ENCODE measurements around the gene KRTAP4-7.
"Not testable (repeated sequence)": the region's sequence is repeated elsewhere in the genome, so short reads cannot be mapped to it uniquely, and the experiment has no call there.

The KRTAP4-7 gene

DNA sequence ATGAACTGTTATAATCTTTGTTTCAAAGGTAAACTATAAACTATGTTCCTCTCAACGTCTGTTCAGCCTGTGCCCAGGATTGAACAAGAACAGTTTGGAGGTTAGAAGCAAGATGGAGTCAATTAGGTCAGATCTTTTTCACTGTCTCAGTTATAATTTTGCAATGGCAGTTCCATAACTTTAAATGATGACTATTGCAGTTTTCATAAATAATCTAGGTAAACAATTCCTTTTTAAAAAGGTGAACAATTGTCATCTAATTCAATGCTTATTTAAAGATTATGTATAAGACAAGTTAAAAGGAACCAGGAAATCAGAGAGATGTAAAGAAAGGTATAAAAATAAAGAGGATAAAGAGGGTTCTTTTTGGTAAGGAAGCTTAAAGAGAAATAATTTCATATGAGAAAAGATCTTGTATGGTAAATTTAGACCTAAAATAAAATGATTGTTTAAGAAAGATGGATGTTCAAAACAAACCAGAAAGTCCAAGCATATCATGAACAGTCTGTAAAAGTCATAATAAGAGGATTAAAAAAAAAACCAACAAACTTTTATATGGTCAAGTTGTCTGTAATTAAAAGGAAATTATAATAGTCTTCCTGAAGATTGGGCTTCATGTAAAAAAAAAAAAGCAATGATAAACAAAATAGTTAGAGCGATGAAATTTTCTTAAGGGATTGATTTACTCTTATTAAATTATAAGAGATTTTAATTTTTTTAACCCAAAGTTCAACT lies 27.4 kb downstream of the KRTAP4-7 start:
- DNase-seq = no peak

DNA sequence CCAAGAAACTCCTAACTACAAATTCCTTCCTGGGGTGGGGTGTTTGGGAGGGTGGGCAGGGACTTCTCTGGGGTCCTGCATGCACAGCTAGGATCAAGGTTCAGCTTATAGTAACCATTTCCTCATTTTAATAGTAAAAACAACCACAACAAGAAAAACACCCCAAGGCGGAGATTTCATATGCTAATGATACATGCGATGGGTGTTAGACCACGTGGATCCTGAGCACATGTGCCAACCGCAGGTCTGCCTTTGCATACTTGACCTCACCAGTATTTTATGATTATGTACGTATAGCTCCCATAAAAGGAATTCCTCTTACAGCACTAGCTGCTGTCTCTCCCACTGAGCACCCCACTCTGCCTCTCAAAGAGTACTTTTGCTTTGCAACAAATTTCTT lies 32.3 kb downstream of the KRTAP4-7 start:
- DNase-seq = no peak

DNA sequence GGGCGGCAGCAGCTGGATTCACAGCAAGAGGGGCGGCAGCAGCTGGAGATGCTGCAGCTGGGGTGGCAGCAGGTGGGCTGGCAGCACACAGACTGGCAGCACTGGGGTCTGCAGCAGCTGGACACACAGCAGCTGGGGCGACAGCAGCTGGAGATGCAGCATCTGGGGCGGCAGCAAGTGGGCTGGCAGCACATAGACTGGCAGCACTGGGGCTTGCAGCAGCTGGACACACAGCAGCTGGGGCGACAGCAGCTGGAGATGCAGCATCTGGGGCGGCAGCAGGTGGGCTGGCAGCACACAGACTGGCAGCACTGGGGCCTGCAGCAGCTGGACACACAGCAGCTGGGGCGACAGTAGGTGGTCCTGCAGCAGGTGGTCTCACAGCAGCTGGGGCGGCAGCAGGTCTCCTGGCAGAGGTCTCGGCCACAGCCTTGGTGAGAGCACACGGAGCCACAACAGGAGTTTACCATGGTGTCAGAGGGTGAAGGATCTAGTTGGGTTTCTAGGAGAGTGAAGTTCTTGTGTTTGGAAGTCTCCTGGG lies 34.0 kb downstream of the KRTAP4-7 start, which contains the start of gene KRTAP4-11:
Gene KRTAP4-11 (minus strand): TSS at position 528 of the 541 bp plus-strand sequence. CDS start 58 bp downstream, at position 470.
- DNase-seq = not testable (repeated sequence)

DNA sequence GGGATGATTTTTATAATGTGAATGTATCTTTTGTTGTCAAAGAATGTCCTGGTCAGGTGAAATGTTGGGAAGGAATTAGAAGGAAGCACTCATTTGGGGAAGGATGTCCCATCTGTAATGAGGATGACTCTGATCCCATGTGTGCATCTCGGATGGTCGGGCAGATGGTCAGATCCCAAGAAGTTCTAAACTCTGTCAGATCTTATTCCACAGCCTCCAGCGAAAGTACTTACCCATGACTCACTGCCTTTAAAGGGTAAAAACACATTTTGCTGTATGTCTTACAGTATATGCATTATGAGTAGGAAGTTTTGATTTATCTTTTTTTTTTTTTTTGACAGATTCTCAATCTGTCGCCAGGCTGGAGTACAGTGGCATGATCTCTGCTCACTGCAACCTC lies 34.8 kb downstream of the KRTAP4-7 start:
- DNase-seq = no peak

DNA sequence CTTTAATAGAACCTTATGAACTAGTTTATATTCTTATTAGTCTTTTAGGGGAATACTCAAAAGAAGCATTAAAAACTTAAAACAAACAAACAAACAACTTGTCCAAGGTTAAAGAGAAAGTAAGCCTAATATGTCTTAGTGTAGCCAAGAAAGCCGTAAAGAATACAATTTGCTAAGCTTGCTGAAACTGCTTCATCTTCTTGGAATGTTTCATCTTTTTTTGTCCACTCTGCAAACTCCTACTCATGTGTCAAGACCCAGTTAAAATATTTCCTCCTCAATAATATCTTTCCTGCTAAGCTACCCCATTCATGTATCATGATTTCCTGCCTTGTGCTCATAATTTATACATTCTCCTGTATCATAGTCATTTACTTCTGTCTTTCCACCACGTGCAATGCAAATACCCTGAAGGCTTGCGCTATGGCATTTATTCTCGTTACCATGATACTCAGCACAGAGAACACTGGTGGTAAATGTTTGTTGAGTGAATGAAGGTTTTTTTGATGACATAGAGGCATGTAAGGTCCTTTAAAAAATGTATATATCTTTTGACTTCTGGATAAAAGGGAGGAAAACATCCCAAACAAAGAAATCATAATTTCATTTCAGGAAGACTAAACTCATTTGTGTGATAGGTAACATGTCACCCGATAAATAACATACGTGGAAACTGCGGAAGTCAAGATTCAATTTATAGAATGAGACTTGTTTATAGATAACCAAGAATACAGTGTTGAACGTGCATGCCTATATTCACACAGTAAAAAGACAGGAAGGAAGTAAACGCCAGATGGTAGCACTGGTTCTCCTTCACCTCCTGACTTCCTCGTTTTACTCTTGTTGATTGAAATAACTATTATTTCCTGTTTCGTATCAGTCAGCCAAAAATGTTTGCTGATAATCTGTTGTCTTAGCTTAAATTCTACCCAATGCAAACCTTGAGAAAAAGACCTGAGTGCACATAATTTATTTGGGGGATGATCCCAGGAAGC lies 36.0 kb downstream of the KRTAP4-7 start:
- not testable (repeated sequence) for DNase-seq

DNA sequence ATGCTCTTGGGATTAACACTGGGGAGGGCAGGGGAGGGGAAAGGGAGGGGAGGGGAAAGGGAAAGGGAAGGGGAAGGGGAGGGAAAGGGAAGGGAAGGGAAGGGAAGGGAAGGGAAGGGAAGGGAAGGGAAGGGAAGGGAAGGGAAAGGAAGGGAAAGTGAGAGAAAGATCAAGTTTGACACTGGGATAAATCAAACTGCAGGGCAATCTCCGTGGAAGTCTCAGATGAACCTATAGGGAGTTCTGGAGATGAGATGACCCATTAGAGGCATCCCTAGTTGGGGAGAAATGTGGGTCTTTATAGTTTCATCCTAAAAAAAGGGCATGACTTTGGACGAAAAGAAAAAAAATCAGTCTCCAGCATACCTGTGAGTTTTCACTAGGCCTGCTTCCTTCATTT lies 37.8 kb downstream of the KRTAP4-7 start:
- DNase-seq = no peak

DNA sequence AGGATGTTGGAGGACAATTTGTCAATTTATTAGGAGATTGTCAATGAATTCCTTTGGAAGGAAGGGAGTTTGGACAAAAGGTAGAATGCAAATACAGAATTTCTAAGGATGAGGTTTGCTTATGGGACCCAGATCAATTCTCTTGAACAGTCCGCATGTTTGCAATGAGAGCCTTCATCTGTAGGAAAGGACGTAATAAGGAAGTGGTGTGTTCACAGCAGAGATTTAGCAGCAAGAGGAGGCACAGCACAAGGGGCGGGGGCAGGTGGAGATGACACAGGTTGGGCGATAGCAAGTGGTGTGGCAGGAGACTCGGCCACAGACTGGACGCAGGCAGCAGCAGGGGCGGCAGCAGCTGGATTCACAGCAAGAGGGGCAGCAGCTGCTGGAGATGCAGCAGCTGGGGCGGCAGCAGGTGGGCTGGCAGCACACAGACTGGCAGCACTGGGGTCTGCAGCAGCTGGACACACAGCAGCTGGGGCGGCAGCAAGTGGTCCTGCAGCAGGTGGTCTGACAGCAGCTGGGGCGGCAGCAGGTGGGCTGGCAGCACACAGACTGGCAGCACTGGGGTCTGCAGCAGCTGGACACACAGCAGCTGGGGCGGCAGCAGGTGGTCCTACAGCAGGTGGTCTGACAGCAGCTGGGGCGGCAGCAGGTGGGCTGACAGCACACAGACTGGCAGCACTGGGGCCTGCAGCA lies 39.5 kb downstream of the KRTAP4-7 start:
- DNase-seq = not testable (repeated sequence)

DNA sequence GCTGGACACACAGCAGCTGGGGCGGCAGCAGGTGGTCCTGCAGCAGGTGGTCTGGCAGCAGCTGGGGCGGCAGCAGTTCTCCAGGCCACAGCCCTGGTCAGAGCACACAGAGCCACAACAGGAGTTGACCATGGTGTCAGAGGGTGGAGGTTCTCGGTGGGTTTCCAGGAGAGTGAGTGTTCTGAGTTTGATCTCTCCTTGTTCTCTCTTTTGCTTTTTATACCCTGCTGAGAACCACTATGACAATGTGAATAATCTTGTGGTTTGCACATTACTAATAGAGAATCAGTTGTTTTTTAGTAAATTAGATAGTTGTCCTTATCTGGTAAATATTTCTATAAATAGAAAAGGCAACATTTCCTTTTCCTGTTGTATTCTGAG lies 40.0 kb downstream of the KRTAP4-7 start, which contains the start of gene KRTAP4-12:
Gene KRTAP4-12 (minus strand): TSS at position 192 of the 381 bp plus-strand sequence. CDS start 60 bp downstream, at position 132.
- DNase-seq = not testable (repeated sequence)

DNA sequence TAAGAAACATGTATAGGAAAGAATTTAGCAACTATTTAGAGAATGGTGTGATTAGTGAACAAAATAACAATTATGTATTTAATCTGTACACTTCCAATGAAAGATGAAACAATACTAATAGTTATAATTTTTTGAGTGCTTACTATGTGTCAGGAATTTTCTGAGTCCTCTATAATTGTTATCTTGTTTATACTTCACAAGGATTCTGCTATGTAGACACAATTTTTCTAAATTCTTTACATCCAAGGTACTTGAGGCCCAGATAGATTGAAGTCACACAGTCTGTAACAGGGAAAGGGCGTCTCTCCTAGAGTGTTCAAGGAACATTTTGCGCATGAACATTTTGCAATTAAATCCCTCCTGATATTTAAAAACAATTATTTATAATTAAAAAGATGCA lies 41.1 kb downstream of the KRTAP4-7 start:
- DNase-seq = no peak

DNA sequence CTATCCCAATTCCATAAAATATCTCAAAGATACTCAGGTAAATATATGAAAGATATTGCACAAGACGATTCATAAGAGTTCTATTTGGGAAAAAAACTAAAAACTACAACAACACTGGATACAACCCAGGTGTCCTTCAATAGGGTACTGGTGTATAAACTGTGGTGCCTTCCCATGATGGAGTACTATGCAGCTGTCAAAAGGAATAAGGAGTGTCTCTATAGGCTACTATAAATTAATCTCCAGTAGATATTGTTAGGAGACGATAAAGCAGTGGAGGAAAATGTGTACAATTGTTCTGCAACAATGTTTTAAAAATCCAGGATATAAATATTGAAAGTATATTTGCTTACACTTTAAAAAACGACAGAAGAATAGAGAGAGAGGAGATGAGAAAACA lies 42.5 kb downstream of the KRTAP4-7 start:
- DNase-seq = no peak

DNA sequence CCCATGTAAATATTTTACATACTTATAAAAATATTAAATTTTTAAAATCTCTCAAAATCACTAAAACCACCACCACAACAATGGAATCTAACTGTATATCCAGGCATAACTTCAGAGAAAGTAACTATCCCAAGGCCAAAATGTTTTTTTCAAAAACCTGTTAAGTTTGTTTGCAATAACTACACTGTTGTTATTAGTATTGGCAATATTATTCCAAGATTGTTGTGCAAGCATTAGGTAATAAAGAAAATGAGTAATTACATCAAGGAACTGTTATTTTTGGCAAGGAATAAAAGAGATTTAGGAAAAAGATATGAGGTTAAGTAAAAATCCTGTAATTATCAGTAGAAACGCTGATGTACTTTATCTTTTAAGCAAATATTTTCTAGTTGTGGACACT lies 43.4 kb downstream of the KRTAP4-7 start:
- no peak for DNase-seq

DNA sequence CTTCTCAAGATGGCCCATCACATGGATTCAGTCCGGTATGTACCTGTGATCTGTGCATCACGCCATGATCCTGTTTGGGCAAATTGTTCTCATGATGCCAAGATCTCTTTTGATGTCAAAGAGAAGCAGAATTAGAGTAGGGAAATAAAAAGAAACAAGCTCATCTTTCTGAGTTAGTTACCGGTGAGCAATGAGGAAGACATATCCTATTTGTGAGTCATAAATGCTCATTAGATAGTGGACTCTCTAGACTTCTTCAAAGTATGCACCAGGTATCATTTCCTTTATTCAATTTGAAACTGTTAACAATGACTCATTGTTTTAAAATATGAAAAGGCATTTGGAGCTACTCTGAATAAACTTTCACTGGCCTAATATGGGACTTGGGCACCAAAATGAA lies 48.0 kb downstream of the KRTAP4-7 start:
- no peak for DNase-seq

DNA sequence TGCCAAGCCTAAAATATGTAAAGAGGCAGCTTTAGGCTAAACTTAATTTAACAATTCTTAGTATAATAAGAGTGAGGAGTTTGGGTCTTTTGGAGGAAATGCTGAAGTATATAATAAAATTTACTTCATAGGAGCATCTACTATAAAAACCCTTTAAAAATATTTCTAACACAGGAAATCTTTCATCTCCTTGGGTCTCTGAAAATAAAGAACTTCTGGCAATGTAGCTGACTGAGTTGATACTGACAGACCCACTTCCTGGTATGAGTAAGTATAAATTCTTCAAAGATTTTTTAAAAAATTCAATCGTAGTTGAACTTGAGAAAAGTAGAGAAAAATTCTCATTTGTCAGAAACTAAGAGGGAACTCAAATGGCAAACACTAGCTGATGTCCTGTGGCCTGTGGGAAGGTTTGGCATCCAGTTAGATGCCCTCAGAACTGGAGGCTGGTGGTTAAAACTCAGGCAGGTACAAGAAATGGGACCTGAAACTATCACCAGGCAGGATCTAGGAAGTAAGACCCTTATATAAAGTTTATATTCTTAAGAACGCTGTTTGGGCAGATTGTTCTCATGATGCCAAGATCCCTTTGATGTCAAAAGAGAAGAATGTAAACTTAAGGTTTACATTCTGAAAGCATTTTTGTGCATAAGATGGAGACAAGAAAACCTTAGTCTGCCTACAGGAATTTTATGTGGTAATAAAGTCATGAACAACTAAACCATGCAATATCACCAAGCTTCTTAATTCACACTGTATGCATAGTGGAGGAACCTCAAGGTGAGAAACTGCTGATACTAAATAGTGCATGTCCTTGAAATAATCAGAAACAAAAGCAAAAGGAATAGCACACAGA lies 50.2 kb downstream of the KRTAP4-7 start:
- DNase-seq = no peak
